ENCODE data around the gene PPP3CA.
A peak's percentile ranks its signal among the peaks of the same experiment; 100 is the strongest.

PPP3CA gene

DNA sequence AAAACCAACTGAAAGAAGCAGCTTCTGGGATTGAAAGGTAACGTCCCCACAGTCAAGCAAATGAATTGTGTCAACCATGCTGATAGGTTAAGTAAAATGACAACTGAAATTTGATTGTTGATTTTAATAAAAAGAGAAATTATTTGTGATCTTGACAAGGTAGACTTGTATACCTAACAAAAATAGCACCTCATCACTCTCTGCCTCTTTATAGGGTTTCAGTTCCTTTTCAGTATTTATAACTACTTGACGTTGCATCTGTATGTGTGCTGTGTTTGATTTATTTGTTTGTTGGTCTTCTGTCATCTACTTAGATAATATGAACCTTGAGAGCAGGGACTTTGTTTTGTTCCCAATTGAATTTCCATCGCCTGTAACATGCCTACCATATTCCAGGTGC lies 7.9 kb upstream of the PPP3CA start:
- Histone ChIP-seq H3K27ac (no peak overlapping the region), H4K20me1 (ENCODE audit: insufficient read depth) (no peaks in the 10 kb centered on the region), H2AFZ (ENCODE audit: low read depth) (no peak overlapping the region), H3K4me1 (ENCODE audit: low read depth, poor library complexity, severe bottlenecking) (peaks cover 3% of the 10 kb centered on the region), H3K4me3 (IDR thresholded peaks at IDR 0.05; ENCODE audit: insufficient read depth, low read depth, low read length) (no peak overlapping the region), H3K4me2 (no peak overlapping the region), H3K79me2 (ENCODE audit: insufficient read depth, low read depth) (no peaks in the 10 kb centered on the region), H3K36me3 (ENCODE audit: insufficient read depth) (no peaks in the 10 kb centered on the region), H3K27me3 (ENCODE audit: insufficient read depth, low read depth) (no peaks in the 10 kb centered on the region), H3K9ac (no peak overlapping the region)
- TF ChIP-seq, protein P1, sequence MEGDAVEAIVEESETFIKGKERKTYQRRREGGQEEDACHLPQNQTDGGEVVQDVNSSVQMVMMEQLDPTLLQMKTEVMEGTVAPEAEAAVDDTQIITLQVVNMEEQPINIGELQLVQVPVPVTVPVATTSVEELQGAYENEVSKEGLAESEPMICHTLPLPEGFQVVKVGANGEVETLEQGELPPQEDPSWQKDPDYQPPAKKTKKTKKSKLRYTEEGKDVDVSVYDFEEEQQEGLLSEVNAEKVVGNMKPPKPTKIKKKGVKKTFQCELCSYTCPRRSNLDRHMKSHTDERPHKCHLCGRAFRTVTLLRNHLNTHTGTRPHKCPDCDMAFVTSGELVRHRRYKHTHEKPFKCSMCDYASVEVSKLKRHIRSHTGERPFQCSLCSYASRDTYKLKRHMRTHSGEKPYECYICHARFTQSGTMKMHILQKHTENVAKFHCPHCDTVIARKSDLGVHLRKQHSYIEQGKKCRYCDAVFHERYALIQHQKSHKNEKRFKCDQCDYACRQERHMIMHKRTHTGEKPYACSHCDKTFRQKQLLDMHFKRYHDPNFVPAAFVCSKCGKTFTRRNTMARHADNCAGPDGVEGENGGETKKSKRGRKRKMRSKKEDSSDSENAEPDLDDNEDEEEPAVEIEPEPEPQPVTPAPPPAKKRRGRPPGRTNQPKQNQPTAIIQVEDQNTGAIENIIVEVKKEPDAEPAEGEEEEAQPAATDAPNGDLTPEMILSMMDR (conservative IDR thresholded peaks at IDR 0.05; ENCODE audit: low read depth, low read length): no peak

DNA sequence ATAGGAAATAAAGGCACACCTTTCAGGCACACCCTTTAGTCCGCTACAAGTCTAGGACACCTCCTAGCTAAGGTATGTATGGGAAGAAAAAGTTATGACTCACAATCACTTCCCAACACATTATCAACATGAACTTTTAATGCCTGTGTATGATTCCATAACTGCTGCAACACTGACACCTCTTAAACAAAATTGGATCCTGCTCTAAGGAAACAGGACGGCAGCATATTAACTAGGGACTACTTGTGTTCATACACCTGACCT lies 2.4 kb upstream of the PPP3CA start:
- Histone ChIP-seq H3K36me3 (ENCODE audit: insufficient read depth) (no peaks in the 10 kb centered on the region), H3K27ac (no peak overlapping the region), H3K4me3 (IDR thresholded peaks at IDR 0.05; ENCODE audit: insufficient read depth, low read depth, low read length) (no peak overlapping the region), H3K9ac (no peak overlapping the region), H2AFZ (ENCODE audit: low read depth) (no peak overlapping the region), H4K20me1 (ENCODE audit: insufficient read depth) (no peaks in the 10 kb centered on the region; the same call in 1 of the 2 replicates), H3K79me2 (ENCODE audit: insufficient read depth, low read depth) (peaks cover 4% of the 10 kb centered on the region), H3K4me2 (peak overlapping the region; percentile 75; the same call in 1 of the 2 replicates), H3K27me3 (ENCODE audit: insufficient read depth, low read depth) (no peaks in the 10 kb centered on the region), H3K4me1 (ENCODE audit: low read depth, poor library complexity, severe bottlenecking) (peaks cover 20% of the 10 kb centered on the region)
- TF ChIP-seq, protein P1 (conservative IDR thresholded peaks at IDR 0.05; ENCODE audit: low read depth, low read length): no peak

DNA sequence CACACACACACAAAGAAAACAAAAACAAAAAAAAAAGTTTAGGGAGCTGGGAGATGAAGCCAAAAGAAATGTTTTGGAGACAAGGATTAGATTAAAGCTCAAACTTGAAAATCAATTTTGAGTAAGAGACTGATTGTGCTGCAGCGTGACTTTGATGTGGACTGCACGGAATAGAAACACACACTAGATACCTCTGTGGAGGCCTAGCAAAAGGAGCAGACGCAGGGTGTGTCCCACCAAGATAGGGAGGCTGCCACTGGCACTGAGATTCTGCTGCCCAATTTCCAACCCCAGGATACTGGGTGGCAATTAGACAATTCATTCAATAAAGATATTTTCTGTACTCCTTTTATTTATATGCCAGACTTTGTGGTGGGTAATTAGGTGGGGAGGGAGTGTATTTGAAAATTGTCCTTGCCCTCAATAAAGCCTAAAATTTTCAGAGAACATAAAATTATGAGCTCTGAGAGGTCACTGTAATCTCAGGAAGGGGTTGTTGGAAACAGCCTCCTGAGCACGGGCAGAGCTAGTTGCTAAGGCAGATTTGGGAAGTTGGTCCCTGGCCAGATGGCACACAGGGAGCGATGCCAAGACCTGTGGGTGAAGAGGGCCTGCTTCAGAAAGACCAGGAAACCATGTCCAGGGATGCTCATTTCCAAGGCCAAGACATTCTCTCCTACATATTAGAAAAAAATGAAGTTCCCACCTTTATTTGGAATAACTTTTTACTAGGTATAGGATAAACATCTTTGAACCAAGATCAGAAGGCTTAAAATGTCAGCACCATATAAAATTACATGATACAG lies 1.9 kb upstream of the PPP3CA start:
- no peak overlapping the region for H3K4me3 ChIP-seq (IDR thresholded peaks at IDR 0.05; ENCODE audit: insufficient read depth, low read depth, low read length)

DNA sequence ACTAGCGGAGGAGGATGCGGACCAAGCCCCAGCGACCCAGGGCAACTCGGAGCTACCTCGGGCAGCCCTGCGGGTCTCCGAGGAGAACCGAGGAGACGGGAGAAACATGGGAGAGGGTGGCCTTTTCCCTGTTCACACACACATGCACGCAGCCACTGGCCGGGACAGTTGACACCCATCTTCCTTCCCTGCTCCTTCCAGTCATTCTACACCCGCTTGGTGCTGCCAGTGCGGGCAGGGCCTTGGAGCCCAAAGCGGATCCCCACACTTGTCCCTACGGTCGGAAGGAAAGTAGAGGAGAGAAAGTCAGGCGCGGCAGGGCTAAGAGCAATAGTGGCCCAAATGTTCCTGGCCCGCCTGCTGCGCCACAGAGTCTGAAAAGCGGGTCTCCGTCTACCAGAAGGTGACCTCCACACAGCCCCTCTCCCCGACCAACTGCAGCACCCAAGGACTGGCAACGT lies 1.1 kb upstream of the PPP3CA start:
- Histone ChIP-seq H3K4me2 (peak overlapping the region; percentile 75), H4K20me1 (ENCODE audit: insufficient read depth) (no peaks in the 10 kb centered on the region; the same call in 1 of the 2 replicates), H3K4me1 (ENCODE audit: low read depth, poor library complexity, severe bottlenecking) (peaks cover 33% of the 10 kb centered on the region), H3K27ac (peak overlapping the region; percentile 55), H3K9ac (peak overlapping the region; percentile 75; the same call in 1 of the 2 replicates), H3K36me3 (ENCODE audit: insufficient read depth) (no peaks in the 10 kb centered on the region), H3K79me2 (ENCODE audit: insufficient read depth, low read depth) (peaks cover 18% of the 10 kb centered on the region), H3K27me3 (ENCODE audit: insufficient read depth, low read depth) (no peaks in the 10 kb centered on the region), H3K4me3 (IDR thresholded peaks at IDR 0.05; ENCODE audit: insufficient read depth, low read depth, low read length) (peak overlapping the region; percentile 31), H2AFZ (ENCODE audit: low read depth) (peak overlapping the region; percentile 94)
- TF ChIP-seq, protein P1 (conservative IDR thresholded peaks at IDR 0.05; ENCODE audit: low read depth, low read length): no peak

More for the DNA sequence above, 1.9 kb upstream of the PPP3CA start:
- peak overlapping the region; percentile 75; the same call in 1 of the 2 replicates for H3K9ac ChIP-seq
- H3K4me2 ChIP-seq: peak overlapping the region; percentile 75
- H3K27ac ChIP-seq: peak overlapping the region; percentile 55; the same call in 1 of the 2 replicates
- no peaks in the 10 kb centered on the region for H3K27me3 ChIP-seq (ENCODE audit: insufficient read depth, low read depth)
- TF ChIP-seq, protein P1 (conservative IDR thresholded peaks at IDR 0.05; ENCODE audit: low read depth, low read length): no peak
- peaks cover 25% of the 10 kb centered on the region for H3K4me1 ChIP-seq (ENCODE audit: low read depth, poor library complexity, severe bottlenecking)
- H3K79me2 ChIP-seq (ENCODE audit: insufficient read depth, low read depth): peaks cover 10% of the 10 kb centered on the region
- no peaks in the 10 kb centered on the region; the same call in 1 of the 2 replicates for H4K20me1 ChIP-seq (ENCODE audit: insufficient read depth)
- no peaks in the 10 kb centered on the region for H3K36me3 ChIP-seq (ENCODE audit: insufficient read depth)
- H2AFZ ChIP-seq (ENCODE audit: low read depth): peak overlapping the region; percentile 94

All from KMS-11 (cell line).